ENCODE data around the gene ICA1L.

DNA sequence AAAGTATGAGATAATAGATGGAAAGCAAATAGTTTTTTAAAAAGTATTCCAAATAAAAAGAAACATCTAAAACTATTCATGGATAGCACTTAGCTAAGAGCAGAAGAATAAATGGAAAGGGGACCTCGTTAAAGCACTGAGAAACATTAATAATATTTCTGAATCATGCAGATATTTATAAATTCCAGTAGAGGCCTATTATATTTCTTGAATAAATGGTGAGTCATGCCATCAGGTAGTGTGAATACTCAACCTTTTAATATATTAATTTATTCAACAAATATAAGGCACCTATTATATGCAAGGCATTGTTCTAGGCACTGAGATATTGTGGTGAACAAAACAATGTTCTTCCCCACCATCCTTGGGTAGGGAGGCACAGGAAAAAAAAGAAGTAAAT is 53.8 kb downstream of the ICA1L start:
- TF ChIP-seq POLR2A (IDR thresholded peaks at IDR 0.05; ENCODE audit: low read depth, low read length) (no peak), POLR2AphosphoS5 (IDR thresholded peaks at IDR 0.05; ENCODE audit: low read depth, low read length) (no peak), TAF1 (IDR thresholded peaks at IDR 0.05; ENCODE audit: borderline replicate concordance, low read depth, low read length) (no peak)

Data from GM12892 (cell line).